Sciatic nerve (tissue), 2 donors: Measurements from ENCODE around the gene ZNF485. TPM values are rescaled to one million over a fixed set of nuclear protein-coding genes. Genes with fewer than 3 reads are reported as not detected.
"Not testable (repeated sequence)": the region's sequence is repeated elsewhere in the genome, so short reads cannot be mapped to it uniquely, and the experiment has no call there.

Experiments used
- ATAC-seq: fragments of 200-7000 bp; cut with Tn5 transposase; one replicate; pipeline ENCODE4 v1.9.1; 2020; ENCODE audit warnings: mild to moderate bottlenecking, moderate library complexity
- DNase-seq: peaks from one replicate; pipeline ENCODE4 v3.0.0-alpha.2; 2020; ENCODE audit warnings: low spot score
- intact Hi-C: fragments of 100-400 bp; cut with DNase I; formaldehyde crosslinking; loops from one replicate; pipeline ENCODE4 v1.14.2; 2022
- total RNA-seq: library from RNA; stranded (reverse); fragmentation: NEBNext Ultra II Directional; extraction: Animal tissue kit (Norgen Biotek cat#: 25700); gene quantifications from one replicate; pipeline ENCODE4 v1.2.1, GENCODE V29; 2021
- donor health status: DM: no; HTN: no; CAD: no.
- donor health status: DM: no; HTN: no; CAD: no.

The ZNF485 gene
- 3.8 TPM for total RNA-seq

- ATAC-seq: peak; percentile 97
- intact Hi-C loops: no loop called here
- DNase-seq: peak; percentile 86
Measured at GRCh38 chr10:43606323-43607198, at the start of gene ZNF485. TSS of gene ZNF485 (plus strand) at chr10:43606438. CDS start at chr10:43607051, 613 bp downstream.

GRCh38 chr10:43557214-43557613, 49.0 kb upstream of the ZNF485 start:
- no peak for ATAC-seq
- intact Hi-C loops: no loop called here
- DNase-seq: no peak

- ATAC-seq: no peak
- intact Hi-C loops: no loop called here
- no peak for DNase-seq
Measured at GRCh38 chr10:43569681-43570080, 36.6 kb upstream of the ZNF485 start.

- intact Hi-C loops: no loop called here
- DNase-seq (no peak), ATAC-seq (no peak)
Measured at GRCh38 chr10:43570971-43571370, 35.3 kb upstream of the ZNF485 start.

GRCh38 chr10:43573250-43574000, 32.8 kb upstream of the ZNF485 start:
- ATAC-seq: no peak

GRCh38 chr10:43574001-43574892, 32.0 kb upstream of the ZNF485 start, which contains the start of gene ZNF239:
TSS of gene ZNF239 (minus strand) at chr10:43574616. CDS start at chr10:43558079, 16,537 bp downstream.
- ATAC-seq (peak; percentile 99), DNase-seq (peak; percentile 94)
- intact Hi-C loops: no loop called here

More at GRCh38 chr10:43573250-43574000, 32.8 kb upstream of the ZNF485 start:
- intact Hi-C loops: no loop called here
- no peak for DNase-seq

GRCh38 chr10:43574906-43575305, 31.3 kb upstream of the ZNF485 start:
- no peak for DNase-seq

GRCh38 chr10:43576062-43576461, 30.2 kb upstream of the ZNF485 start:
- DNase-seq (no peak), ATAC-seq (no peak)
- intact Hi-C loops: no loop called here

More at GRCh38 chr10:43574906-43575305, 31.3 kb upstream of the ZNF485 start:
- intact Hi-C loops: no loop called here
- peak; percentile 11 for ATAC-seq

GRCh38 chr10:43576580-43576979, 29.7 kb upstream of the ZNF485 start:
- DNase-seq (no peak), ATAC-seq (no peak)
- intact Hi-C loops: no loop called here

GRCh38 chr10:43584051-43584450, 22.2 kb upstream of the ZNF485 start:
- intact Hi-C loops: no loop called here
- DNase-seq: no peak
- no peak for ATAC-seq

GRCh38 chr10:43585046-43585445, 21.2 kb upstream of the ZNF485 start:
- DNase-seq (no peak), ATAC-seq (no peak)
- intact Hi-C loops: no loop called here

GRCh38 chr10:43585981-43586729, 20.1 kb upstream of the ZNF485 start:
- ATAC-seq: no peak
- intact Hi-C loops: no loop called here
- no peak for DNase-seq

- ATAC-seq, DNase-seq, intact Hi-C loops: not testable (repeated sequence)
Measured at GRCh38 chr10:43586730-43587115, 19.5 kb upstream of the ZNF485 start.

- DNase-seq (no peak), ATAC-seq (no peak)
- intact Hi-C loops: no loop called here
Measured at GRCh38 chr10:43591303-43591904, 14.8 kb upstream of the ZNF485 start.

GRCh38 chr10:43594944-43595589, 11.2 kb upstream of the ZNF485 start:
- DNase-seq (no peak), ATAC-seq (peak; percentile 38)
- intact Hi-C loops: no loop called here

GRCh38 chr10:43595739-43596298, 10.4 kb upstream of the ZNF485 start:
- no peak for DNase-seq
- intact Hi-C loops: no loop called here
- peak; percentile 38 for ATAC-seq

GRCh38 chr10:43596546-43596945, 9.7 kb upstream of the ZNF485 start:
- intact Hi-C loops: no loop called here
- no peak for ATAC-seq
- DNase-seq: no peak
